OCI-LY1 (cell line): Measurements from ENCODE around the gene SMIM30.
"Not testable (repeated sequence)": the region's sequence is repeated elsewhere in the genome, so short reads cannot be mapped to it uniquely, and the experiment has no call there.

Experiments used
- H2AFZ ChIP-seq: fragments of 200-600 bp; sonication (generic), shearing (Covaris generic); 2 replicates; pipeline ENCODE4 v1.6.0; 2014; ENCODE audit warnings: antibody characterized with exemption, mild to moderate bottlenecking, low read length
- H3F3A ChIP-seq: fragments of 200-600 bp; sonication (generic), shearing (Covaris generic); 2 replicates; pipeline ENCODE4 v1.6.0; 2014; ENCODE audit warnings: mild to moderate bottlenecking, antibody characterized with exemption, low read length, moderate library complexity; ENCODE audit not compliant: insufficient read depth
- H3K27ac ChIP-seq: fragments of 200-600 bp; sonication (generic); 2 replicates; pipeline ENCODE4 v1.5.1; 2014; ENCODE audit warnings: low read length, mixed run types, mild to moderate bottlenecking, low read depth; ENCODE audit not compliant: poor library complexity, severe bottlenecking
- H3K27me3 ChIP-seq: fragments of 200-600 bp; sonication (generic); 2 replicates; pipeline ENCODE4 v1.6.0; 2014; ENCODE audit warnings: antibody characterized with exemption, mild to moderate bottlenecking, low read length, moderate library complexity; ENCODE audit not compliant: insufficient read depth
- H3K36me3 ChIP-seq: fragments of 200-600 bp; sonication (generic); 2 replicates; pipeline ENCODE4 v1.6.1; 2014; ENCODE audit warnings: mild to moderate bottlenecking, antibody characterized with exemption, low read length, moderate library complexity, mixed read lengths; ENCODE audit not compliant: insufficient read depth
- H3K4me1 ChIP-seq: fragments of 200-600 bp; sonication (generic); 2 replicates; pipeline ENCODE4 v1.5.1; 2014; ENCODE audit warnings: mild to moderate bottlenecking, low read length, moderate library complexity; ENCODE audit not compliant: insufficient read depth, severe bottlenecking
- H3K4me2 ChIP-seq: fragments of 200-600 bp; sonication (generic), shearing (Covaris generic); 2 replicates; pipeline ENCODE4 v1.6.1; 2014; ENCODE audit warnings: low read length
- H3K4me3 ChIP-seq: fragments of 200-600 bp; sonication (generic); 2 replicates; pipeline ENCODE4 v1.5.1; 2014; ENCODE audit warnings: low read length, low read depth, mild to moderate bottlenecking, mixed read lengths; ENCODE audit not compliant: poor library complexity, severe bottlenecking
- H3K79me2 ChIP-seq: fragments of 200-600 bp; shearing (Covaris generic); 2 replicates; pipeline ENCODE4 v1.6.1; 2016; ENCODE audit warnings: mixed run types, low read length, mixed read lengths; ENCODE audit not compliant: insufficient read depth
- H3K9ac ChIP-seq: fragments of 200-600 bp; sonication (generic), shearing (Covaris generic); 2 replicates; pipeline ENCODE4 v1.6.1; 2014; ENCODE audit warnings: mild to moderate bottlenecking, low read length, mixed read lengths
- H3K9me2 ChIP-seq: fragments of 200-600 bp; sonication (generic), shearing (Covaris generic); 2 replicates; pipeline ENCODE4 v1.6.1; 2014; ENCODE audit warnings: low read depth, mild to moderate bottlenecking, low read length, mixed read lengths
- H3K9me3 ChIP-seq: fragments of 200-600 bp; shearing (Covaris generic); 2 replicates; pipeline ENCODE4 v1.6.1; 2014; ENCODE audit warnings: low read length, mixed read lengths
- H4K20me1 ChIP-seq: fragments of 200-600 bp; sonication (generic), shearing (Covaris generic); 2 replicates; pipeline ENCODE4 v1.6.0; 2016; ENCODE audit warnings: mild to moderate bottlenecking, low read length; ENCODE audit not compliant: insufficient read depth
- CTCF ChIP-seq: fragments of 200-600 bp; sonication (generic), shearing (Covaris generic); IDR thresholded peaks from 2 replicates; pipeline ENCODE4 v1.5.1; 2017; ENCODE audit warnings: mild to moderate bottlenecking, antibody characterized with exemption, low read length, moderate library complexity, mixed read lengths
- EZH2 ChIP-seq: fragments of 200-600 bp; sonication (generic), shearing (Covaris generic); IDR thresholded peaks from 2 replicates; pipeline ENCODE4 v1.8.0; 2017; ENCODE audit warnings: borderline replicate concordance, mixed run types, mild to moderate bottlenecking, antibody characterized with exemption, low read length, moderate library complexity, mixed read lengths

Gene SMIM30

DNA sequence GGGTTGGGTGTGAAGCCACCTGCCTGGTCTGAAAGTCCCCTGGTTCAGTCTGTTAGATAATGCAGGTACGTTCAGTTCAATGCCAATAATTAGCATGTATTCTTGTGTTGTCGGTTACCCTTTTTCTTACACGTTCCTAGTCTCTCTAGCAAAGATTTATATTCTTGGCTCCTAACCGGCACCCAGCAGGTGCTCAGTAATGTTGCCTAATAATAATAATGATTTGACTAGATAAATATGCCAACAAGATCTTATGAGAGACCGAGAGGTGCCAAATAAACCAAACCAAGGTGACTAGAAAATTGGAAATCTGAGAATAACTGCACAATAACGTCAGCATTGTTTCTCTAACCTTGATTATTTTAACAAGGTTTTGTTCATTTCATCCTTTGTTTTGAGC is 1.1 kb upstream of the SMIM30 start:
- Histone ChIP-seq H2AFZ (peak overlapping the region; percentile 86), H3K4me1 (peaks cover 63% of the 10 kb centered on the region), H3K27me3 (no peaks in the 10 kb centered on the region), H3K79me2 (no peaks in the 10 kb centered on the region), H3K9ac (no peak overlapping the region), H4K20me1 (no peaks in the 10 kb centered on the region), H3K4me2 (peak overlapping the region; percentile 67; the same call in 1 of the 2 replicates), H3K9me3 (no peaks in the 10 kb centered on the region), H3K36me3 (no peaks in the 10 kb centered on the region), H3F3A (no peaks in the 10 kb centered on the region), H3K4me3 (no peak overlapping the region), H3K9me2 (no peaks in the 10 kb centered on the region), H3K27ac (peak overlapping the region; percentile 45)
- no peak for TF ChIP-seq EZH2
- no peak for TF ChIP-seq CTCF

DNA sequence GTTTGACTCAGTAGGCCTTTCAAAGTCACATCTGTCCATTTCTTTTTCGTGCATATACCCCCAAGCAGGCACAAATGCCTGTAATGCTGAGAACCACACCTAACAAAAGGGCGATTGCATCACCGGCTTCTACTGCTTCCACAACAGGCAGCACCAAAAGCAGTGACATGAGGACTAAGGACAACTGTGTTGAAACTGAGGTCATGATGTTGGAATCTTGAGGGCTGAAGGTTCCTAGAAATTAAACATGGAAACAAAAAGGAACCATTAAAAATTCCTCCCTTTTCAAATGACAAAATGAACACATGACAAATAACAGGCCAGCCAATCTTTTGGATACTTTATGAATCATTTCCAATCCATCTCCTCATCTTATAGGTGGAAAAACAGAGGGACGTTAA is 980 bp downstream of the SMIM30 start:
- H3K9ac ChIP-seq, result peak overlapping the region; percentile 25; the same call in 1 of the 2 replicates
- H2AFZ ChIP-seq, H3K9me3 ChIP-seq, H3K27me3 ChIP-seq, H3K79me2 ChIP-seq, H3K9me2 ChIP-seq, H3F3A ChIP-seq, H4K20me1 ChIP-seq, H3K36me3 ChIP-seq: not testable (repeated sequence)
- H3K4me1 ChIP-seq, result peaks cover 46% of the 10 kb centered on the region
- H3K4me2 ChIP-seq, result peak overlapping the region; percentile 67
- H3K4me3 ChIP-seq, result peak overlapping the region; percentile 68
- peak overlapping the region; percentile 10 for H3K27ac ChIP-seq

DNA sequence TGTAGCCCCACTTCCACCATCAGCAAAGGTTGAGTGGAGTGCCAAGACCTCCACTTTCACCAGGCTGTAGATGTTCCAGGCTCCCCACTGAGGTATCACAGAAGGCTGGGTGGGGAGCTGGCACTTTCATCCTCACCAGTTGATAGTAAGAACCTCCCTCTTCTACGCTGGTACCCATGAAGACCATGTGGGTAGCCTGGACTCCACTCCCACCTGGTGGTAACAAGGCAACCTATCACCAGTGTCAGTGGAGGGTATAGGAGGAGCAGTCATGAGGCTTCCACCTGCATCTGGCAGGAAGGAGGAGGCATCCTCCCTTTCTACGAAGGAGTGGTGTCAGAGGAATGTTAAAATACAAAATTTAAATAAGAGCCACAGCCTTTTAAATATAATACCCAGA is 4.4 kb downstream of the SMIM30 start:
- Histone ChIP-seq H3K4me3 (no peak overlapping the region), H3K4me1 (peaks cover 12% of the 10 kb centered on the region), H3K9me3 (no peaks in the 10 kb centered on the region), H3F3A (no peaks in the 10 kb centered on the region), H3K79me2 (no peaks in the 10 kb centered on the region), H3K36me3 (no peaks in the 10 kb centered on the region), H3K9ac (no peak overlapping the region), H2AFZ (no peak overlapping the region), H4K20me1 (no peaks in the 10 kb centered on the region), H3K9me2 (no peaks in the 10 kb centered on the region), H3K4me2 (no peak overlapping the region), H3K27ac (no peak overlapping the region), H3K27me3 (no peaks in the 10 kb centered on the region)
- no peak for TF ChIP-seq EZH2
- peak; percentile 84 for TF ChIP-seq CTCF

DNA sequence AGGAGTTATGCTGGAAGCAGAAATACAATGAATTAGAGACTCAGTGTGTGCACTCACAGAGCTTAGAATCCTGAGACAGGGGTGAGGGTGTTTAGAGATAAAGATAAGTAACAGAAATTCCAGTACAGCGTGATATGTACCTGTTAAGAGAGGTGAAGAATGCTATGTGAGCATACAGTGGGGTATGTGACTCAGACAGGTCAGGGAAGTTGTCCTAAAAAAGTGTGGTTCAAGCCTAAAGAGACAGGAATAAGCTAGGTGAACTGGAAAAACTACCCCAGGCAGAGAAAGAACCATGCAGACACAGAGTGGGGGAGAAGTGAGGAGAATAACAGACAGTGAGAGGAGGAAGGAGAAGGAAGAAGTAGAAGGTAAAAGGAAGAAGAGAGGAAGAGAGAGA is 8.6 kb downstream of the SMIM30 start:
- Histone ChIP-seq H3K4me3 (no peak overlapping the region), H3K36me3 (no peaks in the 10 kb centered on the region), H2AFZ (no peak overlapping the region), H3K27me3 (no peaks in the 10 kb centered on the region), H3F3A (no peaks in the 10 kb centered on the region), H3K9me3 (no peaks in the 10 kb centered on the region), H3K27ac (no peak overlapping the region), H3K9me2 (no peaks in the 10 kb centered on the region), H3K4me1 (no peaks in the 10 kb centered on the region), H3K4me2 (no peak overlapping the region), H3K79me2 (no peaks in the 10 kb centered on the region), H3K9ac (no peak overlapping the region), H4K20me1 (no peaks in the 10 kb centered on the region)
- TF ChIP-seq EZH2 (no peak), CTCF (no peak)
